SK-N-SH (cell line): ENCODE results near the gene KIF21B. TPM values are rescaled to one million over a fixed set of nuclear protein-coding genes. Genes with fewer than 3 reads are reported as not detected.

Experiments used
- CTCF ChIA-PET: fragments of 300-600, 350-600 bp; formaldehyde crosslinking; extraction: SDS; loops from one replicate; lab custom pipeline; 2021; lab: Yijun Ruan, JAX
- POLR2A ChIA-PET: fragments of 350-600 bp; sonication (Branson Sonifier 250); formaldehyde crosslinking; extraction: SDS; loops from one replicate; lab custom pipeline; 2020; ENCODE audit warnings: antibody characterized with exemption, inconsistent platforms; lab: Yijun Ruan, JAX
- DNase-seq: peaks from one replicate; pipeline ENCODE4 v3.0.0; 2012
- H2AFZ ChIP-seq: fragments of 200-600 bp; sonication (generic); 2 replicates; pipeline ENCODE4 v1.8.1; 2016; ENCODE audit warnings: antibody characterized with exemption, mild to moderate bottlenecking, low read depth
- H3F3A ChIP-seq: fragments of 200-600 bp; sonication (generic); replicated peaks from 2 replicates; pipeline ENCODE3; 2016; ENCODE audit warnings: antibody characterized with exemption, mild to moderate bottlenecking; ENCODE audit not compliant: insufficient read depth
- H3K27ac ChIP-seq, 2 experiments: fragments of 200-500 bp in 1 of 2; fragments of 200-600 bp in 1 of 2; sonication (Bioruptor generic) in 1 of 2; sonication (generic), shearing (Covaris generic) in 1 of 2; 2 replicates each; pipeline versions ENCODE4 v1.5.1 to v1.6.1; 2014 to 2016; ENCODE audit warnings: low read depth in 2 of 2, inconsistent platforms in 1 of 2, low read length in 1 of 2, mild to moderate bottlenecking in 1 of 2, mixed read lengths in 1 of 2
- H3K27me3 ChIP-seq: fragments of 200-600 bp; sonication (generic), shearing (Covaris generic); 2 replicates; pipeline ENCODE4 v1.6.1; 2016; ENCODE audit warnings: mixed run types; ENCODE audit not compliant: insufficient read depth
- H3K36me3 ChIP-seq, 2 experiments: fragments of 200-500 bp in 1 of 2; fragments of 200-600 bp in 1 of 2; sonication (Bioruptor generic) in 1 of 2; sonication (generic) in 1 of 2; replicated peaks in 1 of 2; 2 replicates each; pipeline versions ENCODE3 to v1.5.1; 2014 to 2016; ENCODE audit warnings: low read length in 1 of 2, mild to moderate bottlenecking in 1 of 2; ENCODE audit not compliant: insufficient read depth in 2 of 2, control insufficient read depth in 1 of 2
- H3K4me1 ChIP-seq, 2 experiments: fragments of 200-500 bp in 1 of 2; fragments of 200-600 bp in 1 of 2; sonication (Bioruptor generic) in 1 of 2; sonication (generic), shearing (Covaris generic) in 1 of 2; 2 replicates each; pipeline versions ENCODE4 v1.5.1 to v1.6.1; 2014 to 2016; ENCODE audit warnings: low read depth in 1 of 2, low read length in 1 of 2, mixed run types in 1 of 2; ENCODE audit not compliant: insufficient read depth in 2 of 2, control insufficient read depth in 1 of 2
- H3K4me2 ChIP-seq: fragments of 200-600 bp; sonication (generic), shearing (Covaris generic); 2 replicates; pipeline ENCODE4 v1.6.1; 2017; ENCODE audit warnings: mixed run types
- H3K4me3 ChIP-seq, 2 experiments: fragments of 200-500 bp in 1 of 2; fragments of 200-600 bp in 1 of 2; sonication (Bioruptor generic) in 1 of 2; sonication (generic), shearing (Covaris generic) in 1 of 2; 2 replicates each; pipeline versions ENCODE4 v1.5.1 to v1.8.1; 2014 to 2016; ENCODE audit warnings: low read depth in 2 of 2, inconsistent platforms in 1 of 2, low read length in 1 of 2, mild to moderate bottlenecking in 1 of 2, mixed read lengths in 1 of 2, moderate library complexity in 1 of 2
- H3K79me2 ChIP-seq: fragments of 200-600 bp; sonication (generic); 2 replicates; pipeline ENCODE4 v1.8.1; 2017; ENCODE audit warnings: mild to moderate bottlenecking; ENCODE audit not compliant: insufficient read depth
- H3K9ac ChIP-seq: fragments of 200-600 bp; sonication (generic); 2 replicates; pipeline ENCODE4 v1.6.1; 2017; ENCODE audit warnings: mixed run types
- H3K9me2 ChIP-seq: fragments of 200-600 bp; sonication (generic); 2 replicates; pipeline ENCODE4 v1.6.1; 2017; ENCODE audit warnings: mixed run types
- H3K9me3 ChIP-seq: fragments of 200-600 bp; sonication (generic); 2 replicates; pipeline ENCODE4 v1.6.1; 2017; ENCODE audit warnings: mixed run types, mild to moderate bottlenecking, moderate library complexity
- H4K20me1 ChIP-seq: fragments of 200-600 bp; sonication (generic); 2 replicates; pipeline ENCODE4 v1.6.1; 2017; ENCODE audit warnings: mild to moderate bottlenecking, mixed run types; ENCODE audit not compliant: insufficient read depth
- CHD2 ChIP-seq: fragments of 150-350 bp; IDR thresholded peaks from 2 replicates; pipeline ENCODE4 v1.6.1; 2018; ENCODE audit warnings: low read length; ENCODE audit not compliant: partially characterized antibody
- CTCF ChIP-seq: fragments of 200-600 bp; sonication (generic); IDR thresholded peaks from 2 replicates; pipeline ENCODE4 v1.6.1; 2017; ENCODE audit warnings: antibody characterized with exemption, mild to moderate bottlenecking, moderate library complexity
- ELF1 ChIP-seq: IDR thresholded peaks from 2 replicates; pipeline ENCODE4 v1.4.0; 2012
- EP300 ChIP-seq, 2 experiments: IDR thresholded peaks; 2 replicates each; pipeline versions ENCODE4 v1.4.0 to v1.6.1; 2012; ENCODE audit warnings: borderline replicate concordance in 1 of 2, low read depth in 1 of 2, low read length in 1 of 2
- FOXJ3 ChIP-seq: sonication (generic); formaldehyde crosslinking; IDR thresholded peaks from 2 replicates; pipeline ENCODE4 v1.5.1; 2020; ENCODE audit warnings: mild to moderate bottlenecking, missing genetic modification reagents
- NFIC ChIP-seq: IDR thresholded peaks from 2 replicates; pipeline ENCODE4 v1.4.0; 2012; ENCODE audit warnings: borderline replicate concordance
- NRF1 ChIP-seq: IDR thresholded peaks from 2 replicates; pipeline ENCODE4 v1.6.1; 2012; ENCODE audit warnings: low read depth, mild to moderate bottlenecking, low read length
- RAD21 ChIP-seq: IDR thresholded peaks from 2 replicates; pipeline ENCODE4 v1.6.1; 2012; ENCODE audit warnings: mild to moderate bottlenecking, low read length
- RCOR1 ChIP-seq: fragments of 150-350 bp; IDR thresholded peaks from 2 replicates; pipeline ENCODE4 v1.6.1; 2017; ENCODE audit warnings: antibody characterized with exemption, low read length
- REST ChIP-seq: IDR thresholded peaks from 2 replicates; pipeline ENCODE4 v1.6.1; 2012; ENCODE audit warnings: mild to moderate bottlenecking, low read depth, low read length, moderate library complexity
- RFX5 ChIP-seq: IDR thresholded peaks from 2 replicates; pipeline ENCODE4 v1.6.1; 2012; ENCODE audit warnings: mild to moderate bottlenecking, improper control_type of control experiment, low read length
- RXRA ChIP-seq: IDR thresholded peaks from 2 replicates; pipeline ENCODE4 v1.4.0; 2012; ENCODE audit warnings: low read depth, mild to moderate bottlenecking, borderline replicate concordance
- SMC3 ChIP-seq: IDR thresholded peaks from 2 replicates; pipeline ENCODE4 v1.6.1; 2012; ENCODE audit warnings: low read depth, low read length, improper control_type of control experiment
- TAF1 ChIP-seq: IDR thresholded peaks from 2 replicates; pipeline ENCODE4 v1.6.1; 2012; ENCODE audit warnings: low read depth, mild to moderate bottlenecking, low read length, moderate library complexity, borderline replicate concordance
- TCF12 ChIP-seq: IDR thresholded peaks from 2 replicates; pipeline ENCODE4 v1.4.0; 2012
- TEAD4 ChIP-seq: IDR thresholded peaks from 2 replicates; pipeline ENCODE4 v1.4.0; 2012; ENCODE audit warnings: mild to moderate bottlenecking, borderline replicate concordance; ENCODE audit not compliant: insufficient read depth
- ZBTB33 ChIP-seq: IDR thresholded peaks from 2 replicates; pipeline ENCODE4 v1.4.0; 2012; ENCODE audit warnings: low read depth, borderline replicate concordance
- WGBS: methylation state at CpG from one replicate; pipeline ENCODE4 v1.1.6; 2017; ENCODE audit warnings: low lambda C conversion rate; 5-methylcytosine and 5-hydroxymethylcytosine counted together
- polyA plus RNA-seq, 3 experiments: library from polyadenylated mRNA; depleted of rRNA; stranded (reverse); fragments of >200 nt; gene quantifications; 2 replicates each; pipeline ENCODE4 v1.2.3, GENCODE V29; 2012

KIF21B gene
- polyA plus RNA-seq, 1 of the 3 experiments (the other 2 are of a cell fraction): 0.26 TPM

- Histone ChIP-seq H3K9ac (no peak overlapping the region), H3K4me3 (no peak overlapping the region), H3K4me2 (no peak overlapping the region), H3F3A (no peaks in the 10 kb centered on the region), H3K4me1 (no peaks in the 10 kb centered on the region), H3K27me3 (no peaks in the 10 kb centered on the region; the same call in 1 of the 2 replicates), H3K9me2 (no peaks in the 10 kb centered on the region), H4K20me1 (no peaks in the 10 kb centered on the region), H3K79me2 (no peaks in the 10 kb centered on the region), H2AFZ (no peak overlapping the region), H3K9me3 (no peaks in the 10 kb centered on the region), H3K27ac (no peak overlapping the region), H3K36me3 (no peaks in the 10 kb centered on the region)
- ChIA-PET POLR2A (no interaction called here), CTCF (interaction anchor here (2.0 kb wide), 1 partner anchor 86 kb away, joined by 5 read pairs; no protein-coding TSS in a partner anchor)
- 70% methylated on average over 1 of the region's 1 CpG for WGBS
- TF ChIP-seq TCF12 (no peak), RCOR1 (no peak), FOXJ3 (CRISPR knock-in tag) (no peak), TEAD4 (no peak), ZBTB33 (no peak), EP300 (IDR thresholded peaks at IDR 0.05; ENCODE audit: borderline replicate concordance in 1 of 2, low read depth in 1 of 2, low read length in 1 of 2) (no peak), TAF1 (no peak), REST (no peak), CTCF (no peak), RFX5 (no peak), RAD21 (no peak), ELF1 (no peak), NRF1 (no peak), CHD2 (no peak), RXRA (no peak), SMC3 (no peak), NFIC (no peak)
- no peak for DNase-seq
These were observed 99.9 kb downstream of the KIF21B start for GRCh38 chr1:200923601-200924000.
